Measurements from ENCODE around the gene KIF2A.

The KIF2A gene

GRCh38 chr5:62296998-62297397 lies 9.0 kb upstream of the KIF2A start:
- DNase-seq, result no peak

GRCh38 chr5:62298118-62298517 lies 7.9 kb upstream of the KIF2A start:
- DNase-seq, result no peak

GRCh38 chr5:62299101-62299500 lies 6.9 kb upstream of the KIF2A start:
- no peak for DNase-seq

GRCh38 chr5:62299600-62299999 lies 6.4 kb upstream of the KIF2A start:
- peak in 1 of 2 donors; percentile 60 for DNase-seq

- DNase-seq, result no peak
Measured at GRCh38 chr5:62305358-62305714, 670 bp upstream of the KIF2A start.

- DNase-seq, result no peak
Measured at GRCh38 chr5:62306323-62306895, 403 bp downstream of the KIF2A start.

- DNase-seq, result peak; percentile 50 to 66
Measured at GRCh38 chr5:62306896-62307689, 1.1 kb downstream of the KIF2A start.

- no peak for DNase-seq
Measured at GRCh38 chr5:62308439-62308838, 2.4 kb downstream of the KIF2A start.

GRCh38 chr5:62309107-62309506 lies 3.1 kb downstream of the KIF2A start:
- no peak for DNase-seq

- no peak for DNase-seq
Measured at GRCh38 chr5:62310426-62311143, 4.6 kb downstream of the KIF2A start.

- DNase-seq, result no peak
Measured at GRCh38 chr5:62312036-62312435, 6.0 kb downstream of the KIF2A start.

GRCh38 chr5:62312674-62313073 lies 6.7 kb downstream of the KIF2A start:
- no peak for DNase-seq

- no peak for DNase-seq
Measured at GRCh38 chr5:62314213-62314830, 8.3 kb downstream of the KIF2A start.

GRCh38 chr5:62315376-62316175 lies 9.6 kb downstream of the KIF2A start:
- no peak for DNase-seq

GRCh38 chr5:62316176-62316502 lies 10.1 kb downstream of the KIF2A start:
- DNase-seq, result no peak

GRCh38 chr5:62317810-62318209 lies 11.8 kb downstream of the KIF2A start:
- DNase-seq, result no peak

- DNase-seq, result no peak
Measured at GRCh38 chr5:62322484-62322883, 16.5 kb downstream of the KIF2A start.

- no peak for DNase-seq
Measured at GRCh38 chr5:62326302-62326701, 20.3 kb downstream of the KIF2A start.

- no peak for DNase-seq
Measured at GRCh38 chr5:62326702-62327101, 20.7 kb downstream of the KIF2A start.

- no peak for DNase-seq
Measured at GRCh38 chr5:62327138-62328053, 21.4 kb downstream of the KIF2A start.

- DNase-seq, result no peak
Measured at GRCh38 chr5:62328772-62329491, 22.9 kb downstream of the KIF2A start.
